ENCODE results near the gene PPP2R2C. TPM values are rescaled to one million over a fixed set of nuclear protein-coding genes. Genes with fewer than 3 reads are reported as not detected.

Gene PPP2R2C
- total and polyA plus RNA-seq, 5 donors from 2014 or later = not detected

GRCh38 chr4:6356076-6356560 lies 116.3 kb downstream of the PPP2R2C start:
- H3K4me1 ChIP-seq (ENCODE audit: control insufficient read depth, insufficient read depth, low read length, poor library complexity, severe bottlenecking) = no peaks in the 10 kb centered on the region
- H3K9me3 Mint-ChIP-seq = no peaks in the 10 kb centered on the region
- no peaks in the 10 kb centered on the region for H3K36me3 ChIP-seq (ENCODE audit: control insufficient read depth, insufficient read depth, low read length)
- no peak overlapping the region for H3K4me3 Mint-ChIP-seq
- H3K4me1 Mint-ChIP-seq = no peaks in the 10 kb centered on the region
- H3K36me3 Mint-ChIP-seq = no peaks in the 10 kb centered on the region
- H3K27ac ChIP-seq (ENCODE audit: insufficient read depth, low read length, poor library complexity, severe bottlenecking) = no peak overlapping the region
- no peaks in the 10 kb centered on the region for H3K27me3 ChIP-seq (ENCODE audit: control insufficient read depth, insufficient read depth, low read length)
- ATAC-seq (ENCODE audit: low read depth in 2 of 2) (no peak), DNase-seq (no peak)
- H3K27ac Mint-ChIP-seq = no peak overlapping the region
- peaks cover 13% of the 10 kb centered on the region for H3K27me3 Mint-ChIP-seq
- no peaks in the 10 kb centered on the region for H3K9me3 ChIP-seq (ENCODE audit: control insufficient read depth in 2 of 2, low read length in 2 of 2)
- H3K4me3 ChIP-seq (ENCODE audit: low read depth, low read length) = no peak overlapping the region

GRCh38 chr4:6355052-6355451 lies 117.4 kb downstream of the PPP2R2C start:
- Mint-ChIP-seq H3K36me3 (no peaks in the 10 kb centered on the region), H3K9me3 (no peaks in the 10 kb centered on the region), H3K4me1 (no peaks in the 10 kb centered on the region), H3K27me3 (peaks cover 13% of the 10 kb centered on the region), H3K4me3 (no peak overlapping the region), H3K27ac (no peak overlapping the region)
- DNase-seq (no peak), ATAC-seq (ENCODE audit: low read depth in 2 of 2) (no peak)
- no peaks in the 10 kb centered on the region for H3K36me3 ChIP-seq (ENCODE audit: control insufficient read depth, insufficient read depth, low read length)
- H3K27me3 ChIP-seq (ENCODE audit: control insufficient read depth, insufficient read depth, low read length) = peaks cover 2% of the 10 kb centered on the region
- no peak overlapping the region for H3K27ac ChIP-seq (ENCODE audit: insufficient read depth, low read length, poor library complexity, severe bottlenecking)
- no peaks in the 10 kb centered on the region for H3K9me3 ChIP-seq (ENCODE audit: control insufficient read depth in 2 of 2, low read length in 2 of 2)
- H3K4me3 ChIP-seq (ENCODE audit: low read depth, low read length) = no peak overlapping the region
- H3K4me1 ChIP-seq (ENCODE audit: control insufficient read depth, insufficient read depth, low read length, poor library complexity, severe bottlenecking) = no peaks in the 10 kb centered on the region

- H3K36me3 Mint-ChIP-seq = no peaks in the 10 kb centered on the region
- no peak overlapping the region for H3K27ac ChIP-seq (ENCODE audit: insufficient read depth, low read length, poor library complexity, severe bottlenecking)
- H3K27ac Mint-ChIP-seq = no peak overlapping the region
- no peaks in the 10 kb centered on the region for H3K9me3 Mint-ChIP-seq
- no peaks in the 10 kb centered on the region for H3K4me1 ChIP-seq (ENCODE audit: control insufficient read depth, insufficient read depth, low read length, poor library complexity, severe bottlenecking)
- H3K4me1 Mint-ChIP-seq = no peaks in the 10 kb centered on the region
- H3K4me3 ChIP-seq (ENCODE audit: low read depth, low read length) = no peak overlapping the region
- H3K36me3 ChIP-seq (ENCODE audit: control insufficient read depth, insufficient read depth, low read length) = no peaks in the 10 kb centered on the region
- no peak overlapping the region for H3K4me3 Mint-ChIP-seq
- peaks cover 13% of the 10 kb centered on the region for H3K27me3 Mint-ChIP-seq
- DNase-seq (no peak), ATAC-seq (ENCODE audit: low read depth in 2 of 2) (no peak)
- no peaks in the 10 kb centered on the region for H3K9me3 ChIP-seq (ENCODE audit: control insufficient read depth in 2 of 2, low read length in 2 of 2)
- peaks cover 2% of the 10 kb centered on the region for H3K27me3 ChIP-seq (ENCODE audit: control insufficient read depth, insufficient read depth, low read length)
Measured at GRCh38 chr4:6354626-6355025, 117.8 kb downstream of the PPP2R2C start.

GRCh38 chr4:6354119-6354518 lies 118.3 kb downstream of the PPP2R2C start:
- Histone ChIP-seq H3K4me3 (ENCODE audit: low read depth, low read length) (no peak overlapping the region), H3K36me3 (ENCODE audit: control insufficient read depth, insufficient read depth, low read length) (no peaks in the 10 kb centered on the region), H3K9me3 (ENCODE audit: control insufficient read depth in 2 of 2, low read length in 2 of 2) (no peaks in the 10 kb centered on the region), H3K27me3 (ENCODE audit: control insufficient read depth, insufficient read depth, low read length) (peaks cover 2% of the 10 kb centered on the region), H3K27ac (ENCODE audit: insufficient read depth, low read length, poor library complexity, severe bottlenecking) (no peak overlapping the region), H3K4me1 (ENCODE audit: control insufficient read depth, insufficient read depth, low read length, poor library complexity, severe bottlenecking) (no peaks in the 10 kb centered on the region)
- H3K27me3 Mint-ChIP-seq = peaks cover 13% of the 10 kb centered on the region
- H3K4me3 Mint-ChIP-seq = no peak overlapping the region
- H3K4me1 Mint-ChIP-seq = no peaks in the 10 kb centered on the region
- ATAC-seq (ENCODE audit: low read depth in 2 of 2) (no peak), DNase-seq (no peak)
- H3K36me3 Mint-ChIP-seq = no peaks in the 10 kb centered on the region
- no peak overlapping the region for H3K27ac Mint-ChIP-seq
- no peaks in the 10 kb centered on the region for H3K9me3 Mint-ChIP-seq

GRCh38 chr4:6352031-6352692 lies 120.3 kb downstream of the PPP2R2C start:
- Mint-ChIP-seq H3K9me3 (peaks cover 0 to 1% (median 0%) of the 10 kb centered on the region in 7 donors), H3K36me3 (no peaks in the 10 kb centered on the region)
- ATAC-seq (ENCODE audit: low read depth in 2 of 2) = no peak

GRCh38 chr4:6351246-6352000 lies 121.0 kb downstream of the PPP2R2C start:
- no peak for ATAC-seq (ENCODE audit: low read depth in 2 of 2)
- Histone ChIP-seq H3K36me3 (ENCODE audit: control insufficient read depth, insufficient read depth, low read length) (no peaks in the 10 kb centered on the region), H3K9me3 (ENCODE audit: control insufficient read depth in 2 of 2, low read length in 2 of 2) (no peaks in the 10 kb centered on the region), H3K4me3 (ENCODE audit: low read depth, low read length) (no peak overlapping the region), H3K27me3 (ENCODE audit: control insufficient read depth, insufficient read depth, low read length) (peaks cover 2% of the 10 kb centered on the region), H3K4me1 (ENCODE audit: control insufficient read depth, insufficient read depth, low read length, poor library complexity, severe bottlenecking) (no peaks in the 10 kb centered on the region), H3K27ac (ENCODE audit: insufficient read depth, low read length, poor library complexity, severe bottlenecking) (no peak overlapping the region)
- no peak overlapping the region for H3K27ac Mint-ChIP-seq
- no peaks in the 10 kb centered on the region for H3K36me3 Mint-ChIP-seq
- peaks cover 0 to 1% (median 0%) of the 10 kb centered on the region in 7 donors for H3K9me3 Mint-ChIP-seq
- peaks cover 15% of the 10 kb centered on the region for H3K27me3 Mint-ChIP-seq
- no peak for DNase-seq
- H3K4me3 Mint-ChIP-seq = no peak overlapping the region
- no peaks in the 10 kb centered on the region for H3K4me1 Mint-ChIP-seq

More at GRCh38 chr4:6352031-6352692, 120.3 kb downstream of the PPP2R2C start:
- peaks cover 2% of the 10 kb centered on the region for H3K27me3 ChIP-seq (ENCODE audit: control insufficient read depth, insufficient read depth, low read length)
- no peak overlapping the region for H3K27ac ChIP-seq (ENCODE audit: insufficient read depth, low read length, poor library complexity, severe bottlenecking)
- no peaks in the 10 kb centered on the region for H3K9me3 ChIP-seq (ENCODE audit: control insufficient read depth in 2 of 2, low read length in 2 of 2)
- no peak overlapping the region for H3K4me3 Mint-ChIP-seq
- no peak overlapping the region for H3K27ac Mint-ChIP-seq
- no peak for DNase-seq
- H3K36me3 ChIP-seq (ENCODE audit: control insufficient read depth, insufficient read depth, low read length) = no peaks in the 10 kb centered on the region
- no peaks in the 10 kb centered on the region for H3K4me1 ChIP-seq (ENCODE audit: control insufficient read depth, insufficient read depth, low read length, poor library complexity, severe bottlenecking)
- peaks cover 15% of the 10 kb centered on the region for H3K27me3 Mint-ChIP-seq
- H3K4me3 ChIP-seq (ENCODE audit: low read depth, low read length) = no peak overlapping the region
- H3K4me1 Mint-ChIP-seq = no peaks in the 10 kb centered on the region

GRCh38 chr4:6350646-6351045 lies 121.8 kb downstream of the PPP2R2C start:
- no peaks in the 10 kb centered on the region for H3K4me1 Mint-ChIP-seq
- H3K4me3 Mint-ChIP-seq = no peak overlapping the region
- no peak overlapping the region for H3K4me3 ChIP-seq (ENCODE audit: low read depth, low read length)
- no peak overlapping the region for H3K27ac ChIP-seq (ENCODE audit: insufficient read depth, low read length, poor library complexity, severe bottlenecking)
- H3K27ac Mint-ChIP-seq = no peak overlapping the region
- H3K36me3 Mint-ChIP-seq = no peaks in the 10 kb centered on the region
- peaks cover 2% of the 10 kb centered on the region for H3K27me3 ChIP-seq (ENCODE audit: control insufficient read depth, insufficient read depth, low read length)
- DNase-seq = no peak
- peaks cover 0 to 1% (median 0%) of the 10 kb centered on the region in 7 donors for H3K9me3 Mint-ChIP-seq
- H3K36me3 ChIP-seq (ENCODE audit: control insufficient read depth, insufficient read depth, low read length) = no peaks in the 10 kb centered on the region
- no peaks in the 10 kb centered on the region for H3K9me3 ChIP-seq (ENCODE audit: control insufficient read depth in 2 of 2, low read length in 2 of 2)
- ATAC-seq (ENCODE audit: low read depth in 2 of 2) = no peak
- no peaks in the 10 kb centered on the region for H3K4me1 ChIP-seq (ENCODE audit: control insufficient read depth, insufficient read depth, low read length, poor library complexity, severe bottlenecking)
- H3K27me3 Mint-ChIP-seq = peaks cover 11% of the 10 kb centered on the region
